ENCODE measurements around the gene KIF16B.

KIF16B gene

DNA sequence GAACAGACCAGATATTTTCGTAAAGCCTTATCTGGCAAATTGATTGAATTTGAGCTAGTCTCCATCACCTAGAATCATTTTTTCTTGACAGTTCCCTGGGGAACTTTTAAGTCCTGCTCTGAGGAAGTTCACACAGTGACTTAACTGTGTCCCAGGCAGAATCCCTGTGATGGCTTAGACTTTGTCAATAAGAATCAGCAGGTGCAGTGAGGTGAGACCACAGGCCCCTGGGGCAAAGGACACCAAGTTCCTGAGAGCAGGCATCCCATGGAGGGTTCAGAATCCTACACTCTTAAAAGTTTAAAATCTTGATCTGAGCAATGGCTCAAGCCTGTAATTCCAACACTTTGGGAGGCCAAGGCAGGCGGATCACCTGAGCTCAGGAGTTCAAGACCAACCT is 13.0 kb downstream of the KIF16B start:
- ATAC-seq (replicated peaks) (no peak), DNase-seq (no peak)
- Mint-ChIP-seq H3K4me3 (no peak overlapping the region), H3K4me1 (ENCODE audit: low read depth in 2 of 2) (peaks cover 9 to 10% of the 10 kb centered on the region in 2 donors), H3K27me3 (no peaks in the 10 kb centered on the region), H3K27ac (no peak overlapping the region), H3K36me3 (ENCODE audit: insufficient read depth) (no peaks in the 10 kb centered on the region), H3K9me3 (peaks cover 0 to 2% of the 10 kb centered on the region in 2 donors)

DNA sequence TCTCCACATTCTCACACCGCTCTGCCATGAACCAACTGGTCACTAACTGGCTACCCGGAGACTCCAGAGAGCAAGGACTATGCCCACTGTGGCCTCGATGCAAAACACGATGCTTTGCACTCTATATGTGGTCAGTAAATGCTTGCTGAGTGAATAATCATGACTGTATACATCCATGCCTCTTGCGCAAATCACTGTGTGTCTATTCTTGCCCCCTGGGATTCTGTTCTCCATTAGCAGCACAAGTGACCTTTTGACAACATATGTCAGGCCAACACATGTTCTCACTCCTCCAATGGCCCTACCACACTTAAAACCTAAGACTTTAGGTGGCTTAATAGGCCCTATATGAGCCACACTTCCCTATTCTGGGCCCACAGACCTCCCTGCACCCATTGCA is 16.9 kb downstream of the KIF16B start:
- ATAC-seq (replicated peaks) (no peak), DNase-seq (no peak)
- Mint-ChIP-seq H3K4me3 (no peak overlapping the region), H3K4me1 (ENCODE audit: low read depth in 2 of 2) (peaks cover 12 to 16% of the 10 kb centered on the region in 2 donors), H3K9me3 (no peaks in the 10 kb centered on the region), H3K27ac (peak overlapping the region in 1 of 2 donors; percentile 76), H3K27me3 (no peaks in the 10 kb centered on the region), H3K36me3 (ENCODE audit: insufficient read depth) (no peaks in the 10 kb centered on the region)

DNA sequence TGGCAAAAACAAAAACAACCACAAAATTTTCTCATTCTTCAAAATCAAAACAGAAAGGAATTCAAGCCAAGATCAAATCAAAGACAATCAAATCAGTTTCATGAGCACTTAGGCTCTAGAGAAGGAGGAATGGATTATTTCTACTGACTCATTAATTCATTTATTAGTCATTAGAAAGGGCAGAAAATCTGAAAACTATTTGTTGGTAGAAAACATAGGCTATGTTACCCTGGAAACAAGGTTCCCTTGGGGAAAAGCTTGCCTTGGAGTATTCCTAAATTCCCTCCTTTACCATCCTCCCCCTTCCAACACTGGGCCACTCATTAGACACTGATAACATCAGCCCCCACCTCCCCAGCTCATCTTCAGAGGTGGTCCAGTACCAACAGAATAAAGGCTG is 17.5 kb downstream of the KIF16B start:
- peaks cover 12 to 16% of the 10 kb centered on the region in 2 donors for H3K4me1 Mint-ChIP-seq (ENCODE audit: low read depth in 2 of 2)
- H3K9me3 Mint-ChIP-seq, result no peaks in the 10 kb centered on the region
- H3K27ac Mint-ChIP-seq, result peak overlapping the region in 1 of 2 donors; percentile 76
- no peak overlapping the region for H3K4me3 Mint-ChIP-seq
- H3K27me3 Mint-ChIP-seq, result no peaks in the 10 kb centered on the region
- no peaks in the 10 kb centered on the region for H3K36me3 Mint-ChIP-seq (ENCODE audit: insufficient read depth)
- ATAC-seq (replicated peaks), result no peak
- DNase-seq, result no peak

DNA sequence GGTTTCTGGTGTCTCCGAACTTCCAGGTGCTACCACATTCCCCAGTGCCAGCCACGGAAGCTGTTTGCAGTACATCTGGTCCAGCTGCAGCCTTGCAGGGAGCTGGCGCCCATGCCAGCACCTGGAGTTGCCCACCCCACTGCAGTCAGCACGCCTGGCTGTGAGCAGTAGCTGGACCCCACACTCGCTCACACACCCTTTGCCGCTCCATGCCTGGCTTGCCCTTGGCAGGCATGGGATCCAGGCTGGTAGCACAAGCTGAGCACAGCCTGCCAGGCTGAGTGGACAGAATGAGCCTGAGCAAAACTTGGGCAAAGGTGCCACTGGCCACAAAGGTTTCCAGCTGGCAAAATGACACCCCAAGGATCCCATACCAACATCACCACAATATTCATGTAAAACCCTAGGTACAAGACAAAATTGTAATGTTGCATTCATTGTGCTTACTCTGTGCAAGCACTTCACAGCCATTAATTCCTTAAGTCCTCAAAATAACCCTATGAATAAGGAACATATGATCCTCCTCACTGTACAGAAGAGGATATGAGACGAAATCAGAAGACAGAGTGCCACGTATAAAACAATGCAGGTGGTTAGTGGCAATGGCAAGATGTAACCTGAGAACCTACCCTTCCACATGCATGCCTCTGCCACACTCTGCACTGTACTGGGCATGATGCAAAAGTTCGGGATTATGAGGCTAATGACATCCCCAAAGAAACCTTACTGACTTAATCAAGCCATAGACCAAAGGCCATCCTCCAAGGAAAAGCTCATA is 18.3 kb downstream of the KIF16B start:
- no peak for DNase-seq
- no peak for ATAC-seq (replicated peaks)
- peaks cover 12 to 14% of the 10 kb centered on the region in 2 donors for H3K4me1 Mint-ChIP-seq (ENCODE audit: low read depth in 2 of 2)
- no peaks in the 10 kb centered on the region for H3K27me3 Mint-ChIP-seq
- no peak overlapping the region for H3K4me3 Mint-ChIP-seq
- no peak overlapping the region for H3K27ac Mint-ChIP-seq
- no peaks in the 10 kb centered on the region for H3K9me3 Mint-ChIP-seq
- no peaks in the 10 kb centered on the region for H3K36me3 Mint-ChIP-seq (ENCODE audit: insufficient read depth)

DNA sequence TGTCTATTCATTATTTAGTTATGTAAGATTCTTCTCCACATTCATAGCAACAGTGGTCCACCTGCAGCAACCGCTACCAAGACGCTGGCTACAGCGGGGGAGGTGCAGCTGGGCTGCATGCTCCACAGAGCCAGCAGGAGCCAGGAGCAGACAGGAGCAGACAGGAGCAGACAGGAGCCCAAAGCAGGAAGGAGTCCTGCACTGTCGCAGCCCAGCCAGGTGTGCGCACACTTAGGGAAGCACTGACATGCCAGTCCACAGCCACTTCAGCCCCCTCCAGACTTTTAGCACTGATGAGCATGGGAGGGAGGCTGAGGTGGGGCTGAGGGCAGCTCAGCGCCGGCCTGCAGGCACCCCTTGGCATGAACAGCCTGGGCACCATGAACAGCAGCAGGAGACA is 19.6 kb downstream of the KIF16B start:
- H3K4me3 Mint-ChIP-seq, result no peak overlapping the region
- no peak for DNase-seq
- ATAC-seq (replicated peaks), result no peak
- no peaks in the 10 kb centered on the region for H3K9me3 Mint-ChIP-seq
- H3K4me1 Mint-ChIP-seq (ENCODE audit: low read depth in 2 of 2), result peaks cover 12 to 14% of the 10 kb centered on the region in 2 donors
- no peak overlapping the region for H3K27ac Mint-ChIP-seq
- H3K36me3 Mint-ChIP-seq (ENCODE audit: insufficient read depth), result no peaks in the 10 kb centered on the region
- H3K27me3 Mint-ChIP-seq, result no peaks in the 10 kb centered on the region

DNA sequence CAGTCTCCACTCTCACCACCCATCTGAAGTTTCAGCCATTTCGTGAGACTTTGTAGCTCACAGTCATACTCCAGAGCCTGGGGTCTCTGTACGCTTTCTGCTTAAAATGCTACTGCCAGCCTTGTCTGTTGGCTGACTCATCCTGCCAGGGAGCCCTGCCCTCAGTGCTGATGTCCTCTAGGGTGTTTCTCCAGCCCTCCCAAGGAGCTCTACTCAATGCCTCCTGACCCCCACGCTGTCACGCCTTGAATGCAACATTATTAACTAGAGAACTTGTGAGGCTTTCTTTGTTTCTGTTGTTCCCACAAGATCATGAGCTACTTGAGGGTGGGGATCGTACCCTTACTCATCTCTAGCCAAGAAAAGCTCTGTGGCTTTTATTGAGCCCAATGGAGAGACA is 20.1 kb downstream of the KIF16B start:
- H3K4me3 Mint-ChIP-seq, result no peak overlapping the region
- no peaks in the 10 kb centered on the region for H3K9me3 Mint-ChIP-seq
- no peaks in the 10 kb centered on the region for H3K36me3 Mint-ChIP-seq (ENCODE audit: insufficient read depth)
- no peak for DNase-seq
- H3K27ac Mint-ChIP-seq, result no peak overlapping the region
- H3K27me3 Mint-ChIP-seq, result no peaks in the 10 kb centered on the region
- no peak for ATAC-seq (replicated peaks)
- peaks cover 12 to 17% of the 10 kb centered on the region in 2 donors for H3K4me1 Mint-ChIP-seq (ENCODE audit: low read depth in 2 of 2)

DNA sequence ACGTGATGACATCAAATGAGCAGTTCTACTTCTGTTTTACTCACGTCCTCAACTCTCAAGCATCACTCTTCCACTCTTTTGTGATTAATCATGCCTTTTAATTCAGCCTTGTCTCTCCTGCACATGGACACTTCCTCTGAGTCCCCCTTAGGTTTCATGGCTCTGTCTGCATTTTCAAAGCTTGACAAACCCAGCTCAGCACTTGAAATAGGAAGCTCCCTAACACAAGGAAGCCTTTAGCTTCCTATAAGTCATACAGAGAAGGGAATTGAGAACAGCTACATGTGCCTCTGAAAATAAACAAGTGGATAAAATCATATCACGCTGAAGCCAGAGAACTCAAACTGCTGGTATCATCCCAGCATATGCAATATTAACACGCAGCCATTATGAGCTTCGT is 21.2 kb downstream of the KIF16B start:
- Mint-ChIP-seq H3K4me3 (no peak overlapping the region), H3K27me3 (no peaks in the 10 kb centered on the region), H3K9me3 (no peaks in the 10 kb centered on the region), H3K4me1 (ENCODE audit: low read depth in 2 of 2) (peaks cover 12 to 20% of the 10 kb centered on the region in 2 donors), H3K27ac (no peak overlapping the region), H3K36me3 (ENCODE audit: insufficient read depth) (no peaks in the 10 kb centered on the region)
- ATAC-seq (replicated peaks) (no peak), DNase-seq (no peak)

DNA sequence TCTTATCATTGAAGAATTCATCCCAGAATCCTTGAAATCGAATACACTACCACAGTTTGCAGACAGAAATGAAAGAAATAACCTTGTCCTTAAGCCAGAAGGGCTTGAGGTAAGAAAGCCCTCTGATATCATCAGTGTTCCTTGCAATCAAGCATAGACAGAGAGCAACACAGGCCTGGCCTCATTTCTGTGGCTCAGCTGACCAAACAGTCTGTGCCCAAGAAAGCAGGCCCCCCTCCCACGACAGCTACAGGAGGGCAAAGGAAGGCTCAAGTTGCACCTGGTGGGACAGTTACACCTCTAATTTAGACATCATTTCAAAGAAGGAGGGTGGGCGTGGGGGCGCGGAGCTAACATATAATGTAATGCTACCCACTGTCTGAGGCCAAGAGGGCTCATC is 21.6 kb downstream of the KIF16B start:
- no peaks in the 10 kb centered on the region for H3K36me3 Mint-ChIP-seq (ENCODE audit: insufficient read depth)
- H3K9me3 Mint-ChIP-seq, result no peaks in the 10 kb centered on the region
- H3K27me3 Mint-ChIP-seq, result no peaks in the 10 kb centered on the region
- DNase-seq (no peak), ATAC-seq (replicated peaks) (no peak)
- no peak overlapping the region for H3K4me3 Mint-ChIP-seq
- no peak overlapping the region for H3K27ac Mint-ChIP-seq
- H3K4me1 Mint-ChIP-seq (ENCODE audit: low read depth in 2 of 2), result peaks cover 10 to 20% of the 10 kb centered on the region in 2 donors

DNA sequence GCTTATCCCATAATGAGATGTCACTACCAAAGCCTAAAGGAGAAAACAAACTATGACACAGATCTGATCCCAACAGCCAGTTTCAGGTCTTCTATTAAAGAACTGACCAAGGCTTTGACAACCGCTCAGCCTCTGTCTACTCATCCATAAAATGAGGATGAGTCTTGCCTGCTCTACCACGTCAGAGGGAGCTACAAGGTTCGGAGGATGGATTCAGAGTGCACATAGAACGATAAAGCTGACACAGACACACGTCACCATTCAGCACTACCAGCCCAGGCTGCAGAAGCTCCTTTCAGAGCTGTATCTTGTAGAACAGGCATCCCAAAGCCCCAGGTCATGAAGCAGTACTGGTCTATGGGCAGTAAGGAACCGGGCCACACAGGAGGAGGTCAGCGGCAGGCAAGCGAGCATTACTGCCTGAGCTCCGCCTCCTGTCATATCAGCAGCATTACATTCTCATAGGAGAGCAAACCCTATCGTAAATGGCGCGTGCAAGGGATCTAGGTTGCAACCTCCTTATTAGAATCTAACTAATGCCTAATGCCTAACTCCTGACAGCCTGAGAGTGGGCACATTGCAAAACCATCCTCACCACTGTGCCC is 25.1 kb downstream of the KIF16B start:
- ATAC-seq (replicated peaks), result no peak
- Mint-ChIP-seq H3K4me3 (no peak overlapping the region), H3K36me3 (ENCODE audit: insufficient read depth) (no peaks in the 10 kb centered on the region), H3K9me3 (no peaks in the 10 kb centered on the region), H3K4me1 (ENCODE audit: low read depth in 2 of 2) (peaks cover 3 to 12% of the 10 kb centered on the region in 2 donors), H3K27ac (no peak overlapping the region), H3K27me3 (no peaks in the 10 kb centered on the region)
- DNase-seq, result no peak

DNA sequence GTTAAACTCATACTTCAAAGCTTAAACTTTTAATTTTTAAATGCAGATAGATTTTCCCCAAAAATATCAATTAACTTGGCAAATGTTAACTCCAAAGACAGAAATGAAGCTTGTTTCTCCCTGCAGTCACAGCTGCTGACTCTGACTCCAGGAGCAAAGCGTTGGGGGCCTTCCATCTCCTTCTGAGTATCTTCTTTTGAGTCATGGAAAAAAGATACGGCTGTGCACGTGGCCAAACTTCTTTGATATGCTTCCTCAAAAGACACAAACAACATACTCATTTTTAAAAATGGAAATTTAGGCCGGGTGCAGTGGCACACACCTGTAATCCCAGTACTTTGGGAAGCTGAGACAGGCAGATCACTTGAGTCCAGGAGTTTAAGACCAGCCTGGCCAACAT is 28.3 kb downstream of the KIF16B start:
- H3K36me3 Mint-ChIP-seq (ENCODE audit: insufficient read depth), result no peaks in the 10 kb centered on the region
- peaks cover 5 to 13% of the 10 kb centered on the region in 2 donors for H3K4me1 Mint-ChIP-seq (ENCODE audit: low read depth in 2 of 2)

DNA sequence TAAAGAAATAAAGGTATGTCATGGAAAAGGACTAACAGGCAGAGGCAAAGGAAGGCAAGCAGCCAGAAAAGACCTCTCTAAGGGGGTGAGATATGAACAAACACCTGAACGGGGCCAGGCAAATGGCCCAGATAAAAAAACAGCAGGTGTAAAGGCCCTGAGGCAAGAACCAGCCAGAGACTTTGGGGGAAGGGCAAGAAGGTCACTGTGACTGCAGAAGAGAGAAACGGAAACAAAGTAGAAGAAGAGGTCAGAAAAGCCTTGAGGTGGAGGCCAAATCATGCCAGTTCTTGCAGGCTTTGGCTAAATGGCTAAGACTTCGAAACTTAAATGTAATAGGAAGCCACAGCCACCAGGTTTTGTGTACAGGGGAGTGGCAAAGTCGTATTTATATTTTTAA is 30.8 kb downstream of the KIF16B start:
- Mint-ChIP-seq H3K4me3 (no peak overlapping the region), H3K27ac (no peak overlapping the region), H3K36me3 (ENCODE audit: insufficient read depth) (no peaks in the 10 kb centered on the region), H3K27me3 (no peaks in the 10 kb centered on the region), H3K4me1 (ENCODE audit: low read depth in 2 of 2) (peaks cover 5 to 8% of the 10 kb centered on the region in 2 donors), H3K9me3 (no peaks in the 10 kb centered on the region)
- no peak for ATAC-seq (replicated peaks)
- DNase-seq, result no peak

More for the DNA sequence above, 28.3 kb downstream of the KIF16B start:
- ATAC-seq (replicated peaks), result no peak
- Mint-ChIP-seq H3K9me3 (no peaks in the 10 kb centered on the region), H3K27me3 (no peaks in the 10 kb centered on the region), H3K4me3 (no peak overlapping the region), H3K27ac (no peak overlapping the region)
- DNase-seq, result no peak

DNA sequence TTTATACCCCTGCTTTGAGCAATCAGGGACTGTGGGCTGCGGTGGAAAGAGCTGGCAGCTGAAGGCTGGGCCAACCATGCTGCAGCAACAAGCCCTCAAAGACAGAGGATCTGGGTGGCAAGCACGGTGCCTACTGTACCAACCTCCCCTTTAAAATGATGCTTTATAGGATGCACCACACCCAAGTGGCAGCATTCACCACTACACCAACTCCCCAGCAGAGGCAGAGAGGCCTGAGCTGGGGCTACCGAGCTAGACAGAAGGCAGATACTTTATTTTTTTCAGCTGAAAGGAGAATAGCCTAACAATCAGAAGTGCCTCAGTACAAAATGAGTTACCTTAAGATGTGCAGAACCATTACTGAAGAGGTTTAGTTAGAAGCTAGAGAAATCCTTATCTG is 31.4 kb downstream of the KIF16B start:
- Mint-ChIP-seq H3K27me3 (no peaks in the 10 kb centered on the region), H3K4me1 (ENCODE audit: low read depth in 2 of 2) (peaks cover 5 to 7% of the 10 kb centered on the region in 2 donors), H3K4me3 (no peak overlapping the region), H3K27ac (no peak overlapping the region), H3K9me3 (no peaks in the 10 kb centered on the region), H3K36me3 (ENCODE audit: insufficient read depth) (no peaks in the 10 kb centered on the region)
- no peak for ATAC-seq (replicated peaks)
- no peak for DNase-seq

DNA sequence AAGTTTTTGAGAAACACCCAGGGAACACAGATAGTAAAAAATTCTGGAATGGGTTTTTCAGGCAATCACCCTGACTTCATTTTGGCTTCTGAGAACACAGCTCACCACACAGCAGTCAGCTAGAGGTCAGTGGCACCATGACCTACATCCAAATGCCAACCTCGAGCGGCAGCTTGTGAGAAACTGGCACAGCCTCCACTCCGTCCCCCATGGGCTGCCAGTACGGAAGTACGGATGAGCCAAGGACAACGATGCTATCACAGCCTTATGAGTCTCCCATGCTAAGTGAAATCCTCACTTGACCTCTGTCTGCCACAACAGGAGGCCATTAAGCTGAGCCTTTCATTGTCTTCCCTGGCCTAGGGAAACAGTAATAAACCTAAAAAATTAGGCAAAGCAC is 32.0 kb downstream of the KIF16B start:
- no peaks in the 10 kb centered on the region for H3K9me3 Mint-ChIP-seq
- DNase-seq (no peak), ATAC-seq (replicated peaks) (no peak)
- H3K4me1 Mint-ChIP-seq (ENCODE audit: low read depth in 2 of 2), result peaks cover 5 to 7% of the 10 kb centered on the region in 2 donors
- H3K4me3 Mint-ChIP-seq, result no peak overlapping the region
- no peaks in the 10 kb centered on the region for H3K36me3 Mint-ChIP-seq (ENCODE audit: insufficient read depth)
- no peaks in the 10 kb centered on the region for H3K27me3 Mint-ChIP-seq
- H3K27ac Mint-ChIP-seq, result no peak overlapping the region

DNA sequence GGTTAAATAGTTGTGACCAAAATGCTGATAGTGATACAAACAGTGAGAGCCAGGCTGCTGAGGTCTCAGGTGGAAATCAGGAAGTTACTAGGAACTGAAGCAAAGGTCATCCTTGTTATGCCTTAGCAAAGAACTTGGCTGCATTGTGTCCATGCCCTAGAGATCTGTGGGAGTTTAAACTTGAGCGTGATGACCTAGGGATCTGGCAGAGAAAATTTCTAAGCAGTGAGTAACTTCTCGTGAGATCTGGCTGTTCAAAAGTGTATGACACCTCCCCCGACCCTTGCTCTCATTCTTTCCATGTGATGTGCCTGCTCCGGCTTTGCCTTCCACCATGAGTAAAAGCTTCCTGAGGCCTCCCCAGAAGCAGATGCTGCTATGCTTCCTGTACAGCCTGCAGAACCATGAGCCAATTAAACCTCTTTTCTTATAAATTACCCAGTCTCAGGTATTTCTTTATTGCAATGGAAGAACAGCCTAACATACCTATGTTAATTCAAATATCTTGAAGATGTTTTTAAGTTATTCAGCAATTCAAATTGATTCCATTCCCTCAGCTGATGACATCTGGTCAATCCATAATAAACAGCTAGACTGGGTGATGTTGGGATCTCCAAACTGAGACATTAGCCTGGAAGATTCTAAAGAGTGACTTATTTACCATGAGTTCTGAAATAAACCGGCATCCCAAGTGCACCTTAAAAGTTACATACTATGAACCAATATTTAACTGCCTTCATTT is 33.8 kb downstream of the KIF16B start:
- Mint-ChIP-seq H3K27me3 (no peaks in the 10 kb centered on the region), H3K36me3 (ENCODE audit: insufficient read depth) (no peaks in the 10 kb centered on the region), H3K9me3 (no peaks in the 10 kb centered on the region), H3K4me1 (ENCODE audit: low read depth in 2 of 2) (peaks cover 5 to 7% of the 10 kb centered on the region in 2 donors), H3K4me3 (no peak overlapping the region), H3K27ac (no peak overlapping the region)
- DNase-seq, result no peak
- ATAC-seq (replicated peaks), result no peak
